Measurements from ENCODE around the gene LTN1.
"Not testable (repeated sequence)": the region's sequence is repeated elsewhere in the genome, so short reads cannot be mapped to it uniquely, and the experiment has no call there.

The LTN1 gene

GRCh38 chr21:28992526-28993292, at the start of gene LTN1:
LTN1 (minus strand) TSS chr21:28992877; CDS start chr21:28992805, 72 bp downstream.
- peak within 1 kb of the TSS; percentile 92 for H3K4me3 Mint-ChIP-seq
- peaks cover 6% of the 10 kb centered on the region for H3K36me3 Mint-ChIP-seq
- CTCF ChIA-PET = interaction anchor here (0.9 to 1.6 kb wide), 4 partner anchors 10 to 57 kb away, joined by 3 to 5 read pairs (median 3); partner anchors contain the start of gene USP16
- peak within 1 kb of the TSS; percentile 97 for H3K27ac Mint-ChIP-seq
- no peaks in the 10 kb centered on the region for H3K9me3 Mint-ChIP-seq
- peak; percentile 99 for DNase-seq
- H3K4me1 Mint-ChIP-seq = peaks cover 42% of the 10 kb centered on the region
- H3K27me3 Mint-ChIP-seq = no peaks in the 10 kb centered on the region

- CTCF ChIA-PET = no interaction called here
- no peak overlapping the region for H3K4me3 Mint-ChIP-seq
- peaks cover 57% of the 10 kb centered on the region for H3K36me3 Mint-ChIP-seq
- H3K27me3 Mint-ChIP-seq = no peaks in the 10 kb centered on the region
- no peaks in the 10 kb centered on the region for H3K4me1 Mint-ChIP-seq
- H3K9me3 Mint-ChIP-seq = no peaks in the 10 kb centered on the region
- H3K27ac Mint-ChIP-seq = peak overlapping the region; percentile 7
- no peak for DNase-seq
Measured at GRCh38 chr21:29034678-29035077, 42.0 kb upstream of the LTN1 start.

- CTCF ChIA-PET = no interaction called here
- Mint-ChIP-seq H3K27ac (no peak overlapping the region), H3K9me3 (no peaks in the 10 kb centered on the region), H3K27me3 (no peaks in the 10 kb centered on the region), H3K4me3 (no peak overlapping the region), H3K4me1 (no peaks in the 10 kb centered on the region), H3K36me3 (peaks cover 58% of the 10 kb centered on the region)
- no peak for DNase-seq
Measured at GRCh38 chr21:29033871-29034270, 41.2 kb upstream of the LTN1 start.

GRCh38 chr21:29033301-29033700, 40.6 kb upstream of the LTN1 start:
- CTCF ChIA-PET = no interaction called here
- Mint-ChIP-seq H3K4me1 (no peaks in the 10 kb centered on the region), H3K27me3 (no peaks in the 10 kb centered on the region), H3K27ac (no peak overlapping the region), H3K9me3 (no peaks in the 10 kb centered on the region), H3K4me3 (no peak overlapping the region), H3K36me3 (peaks cover 55% of the 10 kb centered on the region)
- DNase-seq = no peak

GRCh38 chr21:29030909-29031308, 38.2 kb upstream of the LTN1 start:
- CTCF ChIA-PET = no interaction called here
- no peak overlapping the region for H3K4me3 Mint-ChIP-seq
- peaks cover 45% of the 10 kb centered on the region for H3K36me3 Mint-ChIP-seq
- H3K27ac Mint-ChIP-seq = no peak overlapping the region
- DNase-seq = no peak
- no peaks in the 10 kb centered on the region for H3K9me3 Mint-ChIP-seq
- H3K27me3 Mint-ChIP-seq = no peaks in the 10 kb centered on the region
- peaks cover 11% of the 10 kb centered on the region for H3K4me1 Mint-ChIP-seq

- no peaks in the 10 kb centered on the region for H3K27me3 Mint-ChIP-seq
- no peak for DNase-seq
- H3K36me3 Mint-ChIP-seq = peaks cover 46% of the 10 kb centered on the region
- CTCF ChIA-PET = no interaction called here
- H3K4me3 Mint-ChIP-seq = no peak overlapping the region
- no peak overlapping the region for H3K27ac Mint-ChIP-seq
- no peaks in the 10 kb centered on the region for H3K9me3 Mint-ChIP-seq
- H3K4me1 Mint-ChIP-seq = peaks cover 18% of the 10 kb centered on the region
Measured at GRCh38 chr21:29029524-29029923, 36.8 kb upstream of the LTN1 start.

GRCh38 chr21:29025328-29025713, 32.6 kb upstream of the LTN1 start:
- Mint-ChIP-seq H3K4me3 (peak overlapping the region; percentile 96), H3K36me3 (peaks cover 19% of the 10 kb centered on the region), H3K27ac (peak overlapping the region; percentile 97), H3K27me3 (no peaks in the 10 kb centered on the region), H3K4me1 (peaks cover 50% of the 10 kb centered on the region), H3K9me3 (no peaks in the 10 kb centered on the region)
- CTCF ChIA-PET = interaction anchor here (0.6 to 0.9 kb wide), 2 partner anchors 50 to 155 kb away, joined by 3 read pairs; no protein-coding TSS in a partner anchor
- no peak for DNase-seq

GRCh38 chr21:29024474-29025327, 32.0 kb upstream of the LTN1 start, which contains the start of gene USP16:
USP16 (plus strand) TSS chr21:29024668; CDS start chr21:29027914, 3,246 bp downstream.
- peak; percentile 95 for DNase-seq
- Mint-ChIP-seq H3K9me3 (no peaks in the 10 kb centered on the region), H3K27me3 (no peaks in the 10 kb centered on the region), H3K36me3 (peaks cover 16% of the 10 kb centered on the region), H3K4me1 (peaks cover 57% of the 10 kb centered on the region), H3K27ac (peak within 1 kb of the TSS; percentile 97), H3K4me3 (peak within 1 kb of the TSS; percentile 96)
- CTCF ChIA-PET = interaction anchor here (0.7 to 1.0 kb wide), 3 partner anchors 22 to 50 kb away, joined by 3 read pairs; no protein-coding TSS in a partner anchor

GRCh38 chr21:29022166-29022565, 29.5 kb upstream of the LTN1 start:
- Mint-ChIP-seq H3K27me3 (no peaks in the 10 kb centered on the region), H3K4me3 (no peak overlapping the region), H3K36me3 (peaks cover 14% of the 10 kb centered on the region), H3K9me3 (no peaks in the 10 kb centered on the region), H3K27ac (peak overlapping the region; percentile 74), H3K4me1 (peaks cover 70% of the 10 kb centered on the region)
- CTCF ChIA-PET = interaction anchor here (1.3 to 1.4 kb wide), 2 partner anchors 18 to 20 kb away, joined by 3 to 4 read pairs; no protein-coding TSS in a partner anchor
- no peak for DNase-seq

GRCh38 chr21:29018540-29018939, 25.9 kb upstream of the LTN1 start:
- H3K9me3 Mint-ChIP-seq = no peaks in the 10 kb centered on the region
- peaks cover 14% of the 10 kb centered on the region for H3K36me3 Mint-ChIP-seq
- DNase-seq = no peak
- CTCF ChIA-PET = no interaction called here
- peak overlapping the region; percentile 83 for H3K4me3 Mint-ChIP-seq
- peak overlapping the region; percentile 93 for H3K27ac Mint-ChIP-seq
- peaks cover 52% of the 10 kb centered on the region for H3K4me1 Mint-ChIP-seq
- no peaks in the 10 kb centered on the region for H3K27me3 Mint-ChIP-seq

- Mint-ChIP-seq H3K4me1 (peaks cover 47% of the 10 kb centered on the region), H3K4me3 (peak overlapping the region; percentile 83), H3K27ac (peak overlapping the region; percentile 72), H3K9me3 (no peaks in the 10 kb centered on the region), H3K36me3 (peaks cover 14% of the 10 kb centered on the region), H3K27me3 (no peaks in the 10 kb centered on the region)
- no peak for DNase-seq
- CTCF ChIA-PET = no interaction called here
Measured at GRCh38 chr21:29017639-29018237, 25.1 kb upstream of the LTN1 start.

GRCh38 chr21:29011236-29011635, 18.6 kb upstream of the LTN1 start:
- H3K4me3 Mint-ChIP-seq, H3K4me1 Mint-ChIP-seq, H3K9me3 Mint-ChIP-seq, H3K27ac Mint-ChIP-seq, DNase-seq, CTCF ChIA-PET, H3K27me3 Mint-ChIP-seq: not testable (repeated sequence)
- H3K36me3 Mint-ChIP-seq = peaks cover 13% of the 10 kb centered on the region

GRCh38 chr21:29008367-29008766, 15.7 kb upstream of the LTN1 start:
- H3K27me3 Mint-ChIP-seq = no peaks in the 10 kb centered on the region
- H3K4me3 Mint-ChIP-seq = no peak overlapping the region
- peaks cover 16% of the 10 kb centered on the region for H3K36me3 Mint-ChIP-seq
- no peaks in the 10 kb centered on the region for H3K4me1 Mint-ChIP-seq
- no peak overlapping the region for H3K27ac Mint-ChIP-seq
- CTCF ChIA-PET = no interaction called here
- DNase-seq = no peak
- no peaks in the 10 kb centered on the region for H3K9me3 Mint-ChIP-seq

GRCh38 chr21:29007810-29008209, 15.1 kb upstream of the LTN1 start:
- CTCF ChIA-PET = no interaction called here
- H3K27me3 Mint-ChIP-seq = no peaks in the 10 kb centered on the region
- no peak overlapping the region for H3K4me3 Mint-ChIP-seq
- no peak for DNase-seq
- no peak overlapping the region for H3K27ac Mint-ChIP-seq
- H3K9me3 Mint-ChIP-seq = no peaks in the 10 kb centered on the region
- H3K36me3 Mint-ChIP-seq = peaks cover 16% of the 10 kb centered on the region
- peaks cover under 1% of the 10 kb centered on the region for H3K4me1 Mint-ChIP-seq

Data from activated naive CD4-positive, alpha-beta T cell treated with anti-CD3 and anti-CD28 coated beads, Interleukin-2, amount 10 ng/mL, durations not matched to agents 7 days and 5 days (primary cell).